A673 (cell line): Measurements from ENCODE around the gene COBLL1. TPM values are rescaled to one million over a fixed set of nuclear protein-coding genes. Genes with fewer than 3 reads are reported as not detected.

Experiments
- BruUV-seq: library from RNA; stranded (reverse); fragments of 400-500 nt; replicated peaks from 2 replicates; lab custom pipeline; 2021; lab: Mats Ljungman, UMichigan
- CTCF ChIA-PET: fragments of 300-600 bp; sonication (Branson Sonifier 250); formaldehyde crosslinking; loops from one replicate; lab custom pipeline; 2022; ENCODE audit warnings: antibody characterized with exemption; lab: Charles Lee
- POLR2A ChIA-PET: fragments of 300-600 bp; sonication (Branson Sonifier 250); formaldehyde crosslinking; loops from one replicate; lab custom pipeline; 2022; ENCODE audit warnings: antibody characterized with exemption; ENCODE audit not compliant: low non-redundant PET; lab: Charles Lee
- DNase-seq: peaks from one replicate; pipeline ENCODE4 v3.0.0-alpha.2; 2015; ENCODE audit warnings: low spot score
- H3K27ac ChIP-seq: fragments of 200-600 bp; sonication (generic); 2 replicates; pipeline ENCODE4 v1.5.1; 2016; ENCODE audit warnings: mixed run types, low read depth, mild to moderate bottlenecking, mixed read lengths, antibody characterized with exemption, low read length; ENCODE audit not compliant: poor library complexity, severe bottlenecking
- H3K27me3 ChIP-seq: fragments of 200-600 bp; sonication (generic); replicated peaks from 2 replicates; pipeline ENCODE4 v1.6.1; 2017; ENCODE audit warnings: mixed run types, low read depth, mild to moderate bottlenecking, mixed read lengths, antibody characterized with exemption, low read length; ENCODE audit not compliant: insufficient read depth, poor library complexity
- H3K36me3 ChIP-seq: fragments of 200-600 bp; sonication (generic); 2 replicates; pipeline ENCODE4 v1.6.1; 2016; ENCODE audit warnings: mixed run types, mild to moderate bottlenecking, mixed read lengths, antibody characterized with exemption, low read length; ENCODE audit not compliant: insufficient read depth, poor library complexity, severe bottlenecking
- H3K4me1 ChIP-seq: fragments of 200-600 bp; sonication (generic); 2 replicates; pipeline ENCODE4 v1.6.1; 2017; ENCODE audit warnings: mixed run types, mild to moderate bottlenecking, mixed read lengths, antibody characterized with exemption, low read length; ENCODE audit not compliant: insufficient read depth, poor library complexity, severe bottlenecking
- H3K4me3 ChIP-seq: fragments of 200-600 bp; sonication (generic); 2 replicates; pipeline ENCODE4 v1.5.1; 2016; ENCODE audit warnings: low read depth, mixed run types, mild to moderate bottlenecking, mixed read lengths, low read length; ENCODE audit not compliant: poor library complexity, severe bottlenecking
- H3K9me3 ChIP-seq: fragments of 200-600 bp; sonication (generic); 2 replicates; pipeline ENCODE4 v1.6.1; 2016; ENCODE audit warnings: mixed run types, low read depth, mild to moderate bottlenecking, mixed read lengths, antibody characterized with exemption, low read length; ENCODE audit not compliant: poor library complexity, severe bottlenecking
- CTCF ChIP-seq: fragments of 300-800, 200-600 bp; sonication (generic); conservative IDR thresholded peaks from 2 replicates; pipeline ENCODE4 v1.5.1; 2017; ENCODE audit warnings: low read depth, mild to moderate bottlenecking, antibody characterized with exemption, low read length, moderate library complexity, mixed read lengths
- EZH2 ChIP-seq: fragments of 200-600 bp; sonication (generic); IDR thresholded peaks from 2 replicates; pipeline ENCODE4 v1.6.1; 2017; ENCODE audit warnings: borderline replicate concordance, low read depth, mild to moderate bottlenecking, mixed read lengths, antibody characterized with exemption, low read length; ENCODE audit not compliant: poor library complexity, severe bottlenecking
- intact Hi-C: fragments of 100-400 bp; cut with micrococcal nuclease; formaldehyde crosslinking; loops from one replicate; pipeline ENCODE4 v1.10.0; 2022; ENCODE audit not compliant: unreplicated experiment
- total RNA-seq: library from RNA; stranded (reverse); gene quantifications from 2 replicates; pipeline ENCODE4 v1.2.3, GENCODE V29; 2021

The COBLL1 gene
- total RNA-seq, 1 experiment from 2014 or later, result 6.6 TPM

- ChIA-PET CTCF (no interaction called here), POLR2A (no interaction called here)
- BruUV-seq, result no TSS peak
- H3K4me1 ChIP-seq, result no peaks in the 10 kb centered on the region
- no peak overlapping the region for H3K27ac ChIP-seq
- no peaks in the 10 kb centered on the region for H3K27me3 ChIP-seq
- H3K4me3 ChIP-seq, result no peak overlapping the region
- intact Hi-C loops, result no loop called here
- peak; percentile 18 for DNase-seq
- H3K36me3 ChIP-seq, result no peaks in the 10 kb centered on the region
- no peaks in the 10 kb centered on the region for H3K9me3 ChIP-seq
- TF ChIP-seq EZH2 (no peak), CTCF (no peak)
These were observed 199.4 kb downstream of the COBLL1 start for GRCh38 chr2:164642268-164642667.

Other genes with a start within 250 kb of the COBLL1 start
- gene GRB14, start 220.3 kb downstream of the COBLL1 start, total RNA-seq, result 0.55 and 0.73 TPM in 2 replicates
- gene SLC38A11, start 113.7 kb upstream of the COBLL1 start, total RNA-seq, result not detected in 2 replicates